Esophagus (tissue), 2 donors: ENCODE measurements around the gene PRKCB. TPM values are rescaled to one million over a fixed set of nuclear protein-coding genes. Genes with fewer than 3 reads are reported as not detected.

ENCODE experiments used
- H3K27ac ChIP-seq, 2 donors: one replicate each; pipeline ENCODE4 v1.5.1; 2013; ENCODE audit warnings: low read depth in 2 of 2, mild to moderate bottlenecking in 2 of 2, inconsistent platforms in 1 of 2, low read length in 1 of 2, moderate library complexity in 1 of 2
- H3K27me3 ChIP-seq, 2 donors: one replicate each; pipeline ENCODE4 v1.6.1; 2013; ENCODE audit warnings: low read length in 2 of 2, control low read depth in 1 of 2, mild to moderate bottlenecking in 1 of 2; ENCODE audit not compliant: insufficient read depth in 2 of 2, control insufficient read depth in 1 of 2
- H3K36me3 ChIP-seq, 2 donors: one replicate each; pipeline ENCODE4 v1.6.1; 2013; ENCODE audit warnings: low read length in 1 of 2; ENCODE audit not compliant: control insufficient read depth in 2 of 2, insufficient read depth in 2 of 2
- H3K4me1 ChIP-seq, 2 donors: one replicate each; pipeline ENCODE4 v1.6.1; 2013; ENCODE audit warnings: low read length in 1 of 2; ENCODE audit not compliant: control insufficient read depth in 2 of 2, insufficient read depth in 2 of 2
- H3K4me3 ChIP-seq, 2 donors: one replicate each; pipeline ENCODE4 v1.5.1; 2013; ENCODE audit warnings: low read length in 2 of 2, mild to moderate bottlenecking in 2 of 2, low read depth in 1 of 2, moderate library complexity in 1 of 2
- H3K9me3 ChIP-seq, 2 donors: one replicate each; pipeline ENCODE4 v1.6.1; 2013; ENCODE audit warnings: mild to moderate bottlenecking in 2 of 2, low read depth in 1 of 2, low read length in 1 of 2, moderate library complexity in 1 of 2; ENCODE audit not compliant: control insufficient read depth in 2 of 2, insufficient read depth in 1 of 2
- WGBS, 2 donors: extraction: QIAGEN DNeasy Blood & Tissue Kit; methylation state at CpG; one replicate each; pipeline ENCODE4 v1.1.7; 2013; 5-methylcytosine and 5-hydroxymethylcytosine counted together
- polyA plus RNA-seq, 2 donors: library from polyadenylated mRNA; stranded (reverse); fragments of 200-250 nt; gene quantifications; one replicate each; pipeline ENCODE4 v1.2.3, GENCODE V29; 2013
- donor health status: healthy with polysubstance abuse.
- donor health status: Bipolar disorder and iron deficiency.

The PRKCB gene
- polyA plus RNA-seq, 2 donors: 0.39 to 0.45 TPM

DNA sequence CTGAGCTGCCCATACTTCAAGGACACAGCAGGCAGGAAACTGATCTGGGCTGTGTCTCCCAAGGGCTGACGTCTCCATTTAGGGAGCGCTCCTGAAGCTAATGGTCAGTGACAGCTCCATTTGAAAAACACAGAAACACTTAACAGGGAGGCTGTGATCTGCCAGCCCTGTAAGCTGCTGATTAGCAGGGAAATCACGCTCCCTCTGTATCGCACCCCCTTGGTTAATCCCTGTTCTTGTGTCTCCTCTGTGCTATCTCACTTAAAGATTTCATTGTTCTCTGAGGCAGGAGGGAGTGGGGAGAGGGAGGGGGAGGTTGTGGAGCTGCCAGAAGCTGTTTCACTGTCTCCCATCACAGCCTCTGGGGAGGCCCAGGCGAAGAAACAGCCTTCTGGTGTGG, 372.9 kb downstream of the PRKCB start:
- H3K27me3 ChIP-seq: no peaks in the 10 kb centered on the region
- WGBS, 2 donors: 46 to 51% methylated on average over 5 of the region's 5 CpGs
- no peaks in the 10 kb centered on the region for H3K36me3 ChIP-seq
- no peak overlapping the region for H3K4me3 ChIP-seq
- H3K9me3 ChIP-seq: no peaks in the 10 kb centered on the region
- no peak overlapping the region for H3K27ac ChIP-seq
- no peaks in the 10 kb centered on the region for H3K4me1 ChIP-seq

DNA sequence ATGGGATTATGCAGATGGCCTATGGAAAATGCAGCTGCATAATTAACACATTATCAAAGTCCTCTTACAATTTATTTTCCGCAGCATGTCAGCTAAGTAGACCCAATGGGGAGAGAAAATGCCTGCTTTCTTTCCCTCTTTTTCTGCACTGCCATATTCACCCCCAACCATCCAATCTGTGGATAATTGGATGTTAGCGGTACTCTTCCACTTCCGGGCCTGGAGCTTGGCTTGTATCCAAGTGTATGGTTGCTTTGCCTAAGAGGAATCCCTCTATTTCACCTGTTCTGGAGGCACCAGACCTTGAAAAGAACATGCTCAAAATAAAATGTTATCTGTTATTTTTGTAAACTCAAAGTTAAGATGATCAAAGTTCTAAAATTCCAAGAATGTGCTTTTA, 379.2 kb downstream of the PRKCB start:
- Histone ChIP-seq H3K4me3 (no peak overlapping the region), H3K36me3 (no peaks in the 10 kb centered on the region), H3K27ac (no peak overlapping the region), H3K4me1 (no peaks in the 10 kb centered on the region), H3K9me3 (no peaks in the 10 kb centered on the region), H3K27me3 (no peaks in the 10 kb centered on the region)
- 78 to 86% methylated on average over 3 of the region's 3 CpGs for WGBS, 2 donors

DNA sequence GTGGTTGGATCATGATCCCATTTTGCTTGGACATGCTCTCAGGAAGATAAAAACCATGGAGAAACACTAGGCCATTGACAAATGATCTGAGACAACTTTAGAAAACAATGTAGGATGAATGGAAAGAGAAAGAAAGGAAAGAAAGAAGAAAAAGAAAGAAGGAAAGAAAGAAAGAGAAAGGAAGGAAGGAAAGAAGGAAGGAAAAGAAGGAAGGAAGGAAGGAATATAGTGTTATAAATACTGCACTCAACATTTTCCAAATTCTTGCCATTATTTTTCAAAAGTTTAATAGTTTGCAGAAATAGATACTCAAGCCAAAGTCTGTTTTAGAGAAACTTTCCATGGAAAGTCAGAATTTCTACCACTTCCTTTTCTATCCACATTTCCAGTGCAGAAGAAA, 381.2 kb downstream of the PRKCB start:
- Histone ChIP-seq H3K4me3 (no peak overlapping the region), H3K4me1 (no peaks in the 10 kb centered on the region), H3K27me3 (no peaks in the 10 kb centered on the region), H3K9me3 (no peaks in the 10 kb centered on the region), H3K36me3 (no peaks in the 10 kb centered on the region), H3K27ac (no peak overlapping the region)

DNA sequence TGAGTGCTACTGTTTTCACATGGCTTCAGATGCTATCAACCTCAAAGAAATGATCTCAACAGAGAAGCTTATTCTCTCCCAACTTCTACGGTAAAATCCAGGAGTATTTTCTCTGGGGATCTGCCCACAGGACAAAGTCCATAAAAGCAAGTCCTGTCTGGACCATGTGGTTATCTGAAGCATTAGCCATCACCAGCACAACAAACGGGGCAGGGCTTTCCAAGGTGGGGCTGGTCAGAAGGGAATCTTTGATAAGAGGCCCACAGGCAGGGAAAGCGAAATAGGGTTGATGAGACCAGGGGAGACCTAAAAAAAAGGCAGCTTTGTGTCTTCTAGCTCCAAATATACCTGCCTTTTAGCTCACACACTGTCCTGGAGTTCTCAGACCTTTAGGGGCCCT, 381.7 kb downstream of the PRKCB start:
- Histone ChIP-seq H3K27ac (no peak overlapping the region), H3K4me1 (no peaks in the 10 kb centered on the region), H3K9me3 (no peaks in the 10 kb centered on the region), H3K36me3 (no peaks in the 10 kb centered on the region), H3K27me3 (no peaks in the 10 kb centered on the region), H3K4me3 (no peak overlapping the region)
- WGBS, 2 donors: 58 to 70% methylated on average over 3 of the region's 3 CpGs

DNA sequence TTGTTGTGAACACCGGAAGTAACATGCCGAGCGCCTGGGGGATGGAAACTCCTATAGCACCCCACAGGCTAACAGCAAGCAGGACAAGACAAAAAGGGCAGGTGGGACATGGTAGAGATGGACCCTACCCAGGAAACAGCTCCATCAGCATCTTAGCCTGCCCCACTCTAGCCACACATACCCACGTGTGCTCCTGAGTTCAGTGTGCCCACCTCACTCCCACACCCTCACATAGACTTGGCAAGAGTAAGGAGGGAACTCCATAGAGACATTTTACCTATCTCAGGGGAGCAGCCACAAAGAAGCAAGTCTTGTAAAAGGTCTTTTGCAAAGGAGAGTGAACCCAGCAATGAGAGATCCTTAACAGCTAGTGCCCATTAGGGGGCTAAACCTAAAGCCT, 382.5 kb downstream of the PRKCB start:
- WGBS, 2 donors: 86 to 87% methylated on average over 4 of the region's 4 CpGs
- H3K4me3 ChIP-seq: no peak overlapping the region
- H3K36me3 ChIP-seq: no peaks in the 10 kb centered on the region
- no peaks in the 10 kb centered on the region for H3K9me3 ChIP-seq
- H3K4me1 ChIP-seq: no peaks in the 10 kb centered on the region
- H3K27ac ChIP-seq: no peak overlapping the region
- no peaks in the 10 kb centered on the region for H3K27me3 ChIP-seq

DNA sequence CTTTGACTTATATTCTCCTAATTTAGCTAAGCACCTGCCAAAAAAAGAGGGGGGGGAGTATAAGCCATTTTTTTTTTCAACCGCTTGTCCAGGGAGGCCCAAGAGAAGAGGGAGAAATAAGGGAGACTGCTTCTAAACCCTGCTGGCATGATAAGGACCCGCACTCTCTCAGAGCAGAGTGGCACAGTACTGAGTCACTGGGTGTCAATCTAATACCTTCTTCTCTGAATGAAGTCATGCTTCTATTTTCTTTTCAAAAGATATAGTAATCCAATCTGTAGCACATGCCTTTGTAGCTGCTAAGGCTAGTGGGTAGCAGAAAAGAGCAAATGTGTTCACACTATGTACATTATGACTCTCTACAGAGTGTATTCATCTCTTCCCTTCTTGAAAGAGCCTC, 385.4 kb downstream of the PRKCB start:
- Histone ChIP-seq H3K27me3 (no peaks in the 10 kb centered on the region), H3K4me1 (no peaks in the 10 kb centered on the region), H3K9me3 (no peaks in the 10 kb centered on the region), H3K27ac (no peak overlapping the region), H3K36me3 (no peaks in the 10 kb centered on the region), H3K4me3 (no peak overlapping the region)
- 93 to 95% methylated on average over 2 of the region's 2 CpGs for WGBS, 2 donors

DNA sequence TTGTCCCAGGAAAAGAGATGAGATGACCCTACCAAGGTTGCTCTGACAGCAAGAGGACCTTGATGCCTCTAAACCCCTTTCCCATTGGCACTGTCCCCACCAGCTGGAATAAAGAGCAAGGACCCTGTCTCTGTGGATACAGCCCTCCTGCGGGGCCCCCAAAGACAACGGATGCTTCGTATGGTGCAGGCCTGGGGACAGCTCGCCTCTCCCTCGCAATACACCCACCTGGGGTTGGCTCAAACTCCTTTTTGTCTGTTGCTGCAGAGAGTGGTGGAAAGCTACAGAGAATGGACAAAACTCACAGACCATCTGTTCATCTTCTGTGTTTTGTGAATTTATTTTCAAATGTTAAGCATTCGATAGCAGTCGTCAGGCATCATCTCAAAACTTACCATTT, 392.7 kb downstream of the PRKCB start:
- Histone ChIP-seq H3K4me1 (no peaks in the 10 kb centered on the region), H3K27me3 (no peaks in the 10 kb centered on the region), H3K9me3 (no peaks in the 10 kb centered on the region), H3K36me3 (no peaks in the 10 kb centered on the region), H3K27ac (no peak overlapping the region), H3K4me3 (no peak overlapping the region)
- WGBS, 2 donors: 83 to 91% methylated on average over 7 of the region's 7 CpGs

DNA sequence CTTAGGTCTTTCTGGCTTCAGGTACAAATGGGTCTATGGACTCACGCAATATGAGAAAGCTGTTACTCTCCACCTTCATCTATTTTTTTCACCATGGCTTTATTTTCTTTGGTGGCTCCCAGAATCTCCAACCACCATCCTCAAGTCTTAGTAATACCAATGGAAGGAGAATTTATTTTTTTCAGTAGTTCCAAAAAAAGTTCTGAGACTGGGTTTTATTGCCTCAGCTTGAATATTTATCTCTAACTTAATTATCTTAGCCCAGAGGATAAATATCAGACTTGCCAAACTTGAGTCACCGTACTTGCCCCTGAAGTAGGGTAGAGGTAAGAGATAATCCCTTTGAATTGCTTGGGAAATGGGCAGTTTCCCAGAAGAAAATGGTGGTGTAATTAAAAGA, 397.2 kb downstream of the PRKCB start:
- Histone ChIP-seq H3K9me3 (peaks cover 0 to 6% of the 10 kb centered on the region in 2 donors), H3K27ac (no peak overlapping the region), H3K27me3 (no peaks in the 10 kb centered on the region), H3K36me3 (no peaks in the 10 kb centered on the region), H3K4me1 (no peaks in the 10 kb centered on the region), H3K4me3 (no peak overlapping the region)
- 83 to 85% methylated on average over 2 of the region's 2 CpGs for WGBS, 2 donors

DNA sequence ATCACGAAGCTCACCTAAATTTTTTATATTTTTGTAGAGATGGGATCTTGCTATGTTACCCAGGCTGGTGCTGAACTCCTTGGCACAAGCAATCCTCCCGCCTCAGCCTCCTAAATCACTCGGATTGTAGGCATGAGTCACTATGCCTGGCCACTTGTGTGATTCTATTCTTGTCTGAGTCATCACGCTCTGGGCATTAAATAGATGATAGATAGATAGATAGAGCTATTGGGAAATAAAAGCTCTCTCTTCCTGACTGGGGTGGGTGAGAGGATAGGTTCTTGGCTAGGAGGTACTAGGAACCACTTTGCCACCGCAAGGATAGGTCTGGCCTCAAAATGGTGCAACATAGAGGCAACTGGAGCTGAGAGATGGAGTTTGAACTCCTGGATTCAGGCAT, 399.0 kb downstream of the PRKCB start:
- H3K27ac ChIP-seq: no peak overlapping the region
- no peaks in the 10 kb centered on the region for H3K36me3 ChIP-seq
- no peaks in the 10 kb centered on the region for H3K4me1 ChIP-seq
- H3K4me3 ChIP-seq: no peak overlapping the region
- WGBS, 2 donors: 68 to 71% methylated on average over 5 of the region's 5 CpGs
- H3K9me3 ChIP-seq: peaks cover 2 to 6% of the 10 kb centered on the region in 2 donors
- no peaks in the 10 kb centered on the region for H3K27me3 ChIP-seq

DNA sequence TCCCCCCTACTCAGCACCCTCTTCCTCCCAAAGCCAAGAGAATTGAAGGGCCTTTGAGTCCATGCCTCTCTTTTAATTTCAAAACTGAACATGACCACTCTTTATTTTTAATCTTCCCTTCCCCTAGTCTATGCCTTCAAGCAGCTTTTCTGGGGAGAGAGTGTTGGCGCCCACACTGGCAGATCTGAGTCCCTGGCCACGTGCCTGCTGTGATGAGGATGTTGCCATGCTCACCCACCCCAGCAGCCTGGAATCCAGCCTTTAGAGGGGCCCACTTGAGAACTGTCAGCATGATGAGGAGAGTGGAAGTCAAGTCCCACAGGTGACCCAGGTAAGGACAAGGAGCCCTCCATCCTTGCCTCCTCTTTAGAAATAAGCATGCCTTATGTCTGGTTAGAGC, 400.0 kb downstream of the PRKCB start:
- no peaks in the 10 kb centered on the region for H3K4me1 ChIP-seq
- H3K9me3 ChIP-seq: peaks cover 2 to 6% of the 10 kb centered on the region in 2 donors
- H3K4me3 ChIP-seq: no peak overlapping the region
- H3K27me3 ChIP-seq: no peaks in the 10 kb centered on the region
- WGBS, 2 donors: 56 to 59% methylated on average over 2 of the region's 2 CpGs
- no peaks in the 10 kb centered on the region for H3K36me3 ChIP-seq
- no peak overlapping the region for H3K27ac ChIP-seq
